Measurements from ENCODE around the gene GNAL.
"Not testable (repeated sequence)": the region's sequence is repeated elsewhere in the genome, so short reads cannot be mapped to it uniquely, and the experiment has no call there.

Gene GNAL

DNA sequence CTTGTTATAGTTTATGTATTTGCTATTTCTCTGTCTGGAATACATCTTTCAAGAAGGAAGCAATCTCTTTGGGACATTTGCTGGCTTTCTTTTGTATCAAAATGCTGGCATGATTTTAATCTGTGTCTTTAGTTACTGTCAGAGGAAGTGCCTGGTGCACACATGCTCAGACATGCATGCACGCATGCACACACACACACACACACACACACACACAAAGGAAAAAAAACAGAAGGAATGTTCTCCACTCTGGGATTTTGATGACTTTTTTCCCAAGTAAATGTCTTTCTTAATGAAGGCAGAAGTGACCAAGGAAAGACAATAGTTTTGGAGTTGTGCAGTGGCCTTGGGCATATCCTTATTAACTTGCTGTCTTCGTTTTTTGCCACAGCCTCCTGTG lies 6.7 kb downstream of the GNAL start:
- no peak overlapping the region for H3K27ac ChIP-seq
- no peaks in the 10 kb centered on the region for H3K36me3 ChIP-seq (ENCODE audit: insufficient read depth, low read length)
- no peaks in the 10 kb centered on the region for H3K9me3 ChIP-seq (ENCODE audit: low read depth, low read length)
- H3K4me3 ChIP-seq, result no peak overlapping the region
- TF ChIP-seq POLR2AphosphoS5 (IDR thresholded peaks at IDR 0.05; ENCODE audit: borderline replicate concordance, low read depth, low read length), result no peak
- no peak for TF ChIP-seq EZH2 (IDR thresholded peaks at IDR 0.05)
- no peak for TF ChIP-seq FOXP2 (optimal IDR thresholded peaks at IDR 0.05; ENCODE audit: control extremely low read depth, extremely low read length, insufficient read depth)
- H3K9ac ChIP-seq (ENCODE audit: insufficient read length), result no peak overlapping the region
- no peak for DNase-seq (ENCODE audit: low read depth, low spot score)

DNA sequence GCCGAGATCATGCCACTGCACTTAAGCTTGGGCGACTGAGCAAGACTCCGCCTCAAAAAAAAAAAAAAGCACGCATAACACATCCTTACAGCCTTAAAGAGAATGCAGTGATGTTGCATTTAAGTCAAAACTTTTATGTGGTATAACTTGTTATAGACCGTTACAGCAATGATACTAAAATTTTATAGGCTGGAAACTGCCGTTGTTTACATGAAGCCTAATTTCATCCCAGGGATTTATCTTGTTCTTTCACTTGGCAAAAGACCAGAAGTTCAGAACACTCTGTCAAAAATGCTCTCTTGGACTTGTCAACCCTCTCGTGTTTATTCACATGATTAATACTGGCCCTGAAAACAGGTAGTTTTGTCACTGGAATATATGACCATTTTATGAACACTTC lies 7.4 kb downstream of the GNAL start:
- H3K4me3 ChIP-seq, result no peak overlapping the region
- TF ChIP-seq EZH2 (IDR thresholded peaks at IDR 0.05) (no peak), FOXP2 (optimal IDR thresholded peaks at IDR 0.05; ENCODE audit: control extremely low read depth, extremely low read length, insufficient read depth) (no peak), POLR2AphosphoS5 (IDR thresholded peaks at IDR 0.05; ENCODE audit: borderline replicate concordance, low read depth, low read length) (no peak)
- no peak overlapping the region for H3K9ac ChIP-seq (ENCODE audit: insufficient read length)
- no peak for DNase-seq (ENCODE audit: low read depth, low spot score)
- no peaks in the 10 kb centered on the region for H3K9me3 ChIP-seq (ENCODE audit: low read depth, low read length)
- H3K36me3 ChIP-seq (ENCODE audit: insufficient read depth, low read length), result no peaks in the 10 kb centered on the region
- H3K27ac ChIP-seq, result no peak overlapping the region

DNA sequence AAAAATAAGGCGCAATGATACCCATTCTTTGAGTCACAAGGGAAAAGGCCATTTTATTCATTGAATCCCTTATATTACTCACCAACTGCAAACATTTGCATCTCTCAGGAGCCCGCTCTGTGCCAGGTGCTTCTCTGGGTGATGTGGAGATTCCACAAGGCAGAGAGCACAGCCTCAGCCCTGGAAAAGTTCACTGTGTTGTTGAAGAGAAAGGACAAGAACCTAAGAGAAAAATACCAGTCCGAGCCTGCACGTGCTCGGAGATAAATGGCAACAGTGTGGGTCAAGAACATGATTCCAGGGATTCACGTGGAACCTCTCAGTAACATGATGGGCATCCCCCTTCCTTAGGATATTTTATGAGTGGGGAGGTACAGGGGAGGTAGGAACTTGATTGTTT lies 11.8 kb downstream of the GNAL start:
- no peak overlapping the region for H3K27ac ChIP-seq
- no peak overlapping the region for H3K4me3 ChIP-seq
- TF ChIP-seq EZH2 (IDR thresholded peaks at IDR 0.05) (no peak), FOXP2 (optimal IDR thresholded peaks at IDR 0.05; ENCODE audit: control extremely low read depth, extremely low read length, insufficient read depth) (no peak), POLR2AphosphoS5 (IDR thresholded peaks at IDR 0.05; ENCODE audit: borderline replicate concordance, low read depth, low read length) (no peak)
- no peaks in the 10 kb centered on the region for H3K36me3 ChIP-seq (ENCODE audit: insufficient read depth, low read length)
- no peak for DNase-seq (ENCODE audit: low read depth, low spot score)
- H3K9me3 ChIP-seq (ENCODE audit: low read depth, low read length), result no peaks in the 10 kb centered on the region
- H3K9ac ChIP-seq (ENCODE audit: insufficient read length), result no peak overlapping the region

DNA sequence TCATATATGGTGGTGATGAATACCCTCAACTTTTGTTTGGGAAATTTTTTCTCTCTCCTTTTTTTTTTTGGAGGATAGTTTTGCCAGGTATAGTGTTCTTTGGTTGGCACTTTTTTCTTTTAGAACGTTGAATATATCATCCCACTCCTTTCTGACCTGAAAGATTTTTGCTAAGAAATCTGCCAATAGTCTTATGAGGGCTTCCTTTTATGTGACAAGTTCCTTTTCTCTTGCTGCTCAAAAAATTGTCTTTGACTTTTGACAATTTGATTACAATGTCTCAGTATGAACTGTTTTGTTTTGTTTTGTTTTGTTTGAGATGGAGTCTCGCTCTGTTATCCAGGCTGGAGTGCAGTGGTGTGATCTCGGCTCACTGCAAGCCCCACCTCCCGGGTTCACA lies 21.5 kb downstream of the GNAL start:
- no peak for TF ChIP-seq POLR2AphosphoS5 (IDR thresholded peaks at IDR 0.05; ENCODE audit: borderline replicate concordance, low read depth, low read length)
- TF ChIP-seq EZH2 (IDR thresholded peaks at IDR 0.05), result no peak
- no peak for TF ChIP-seq FOXP2 (optimal IDR thresholded peaks at IDR 0.05; ENCODE audit: control extremely low read depth, extremely low read length, insufficient read depth)
- Histone ChIP-seq H3K9ac (ENCODE audit: insufficient read length) (no peak overlapping the region), H3K36me3 (ENCODE audit: insufficient read depth, low read length) (no peaks in the 10 kb centered on the region), H3K9me3 (ENCODE audit: low read depth, low read length) (no peaks in the 10 kb centered on the region), H3K27ac (no peak overlapping the region), H3K4me3 (no peak overlapping the region)
- no peak for DNase-seq (ENCODE audit: low read depth, low spot score)

DNA sequence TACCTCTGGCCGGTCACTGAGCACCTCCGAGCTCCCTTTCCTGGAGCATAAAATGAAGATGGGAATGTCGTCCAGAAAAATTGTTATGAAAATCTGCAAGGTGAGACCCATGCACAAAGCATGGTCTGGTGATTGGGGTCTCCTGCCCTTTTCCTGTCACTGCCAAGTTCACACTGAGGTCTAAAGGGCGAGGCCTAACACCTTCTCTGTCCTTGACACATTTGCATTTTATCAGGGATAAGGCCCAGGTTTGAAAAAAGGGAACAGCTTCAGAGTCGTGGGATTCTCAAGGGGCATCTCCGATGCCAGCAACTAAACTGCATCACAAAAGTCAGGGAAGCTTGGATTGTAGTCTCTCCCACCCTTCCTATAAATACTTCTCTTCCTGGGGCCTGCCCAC lies 24.7 kb downstream of the GNAL start:
- no peaks in the 10 kb centered on the region for H3K36me3 ChIP-seq (ENCODE audit: insufficient read depth, low read length)

DNA sequence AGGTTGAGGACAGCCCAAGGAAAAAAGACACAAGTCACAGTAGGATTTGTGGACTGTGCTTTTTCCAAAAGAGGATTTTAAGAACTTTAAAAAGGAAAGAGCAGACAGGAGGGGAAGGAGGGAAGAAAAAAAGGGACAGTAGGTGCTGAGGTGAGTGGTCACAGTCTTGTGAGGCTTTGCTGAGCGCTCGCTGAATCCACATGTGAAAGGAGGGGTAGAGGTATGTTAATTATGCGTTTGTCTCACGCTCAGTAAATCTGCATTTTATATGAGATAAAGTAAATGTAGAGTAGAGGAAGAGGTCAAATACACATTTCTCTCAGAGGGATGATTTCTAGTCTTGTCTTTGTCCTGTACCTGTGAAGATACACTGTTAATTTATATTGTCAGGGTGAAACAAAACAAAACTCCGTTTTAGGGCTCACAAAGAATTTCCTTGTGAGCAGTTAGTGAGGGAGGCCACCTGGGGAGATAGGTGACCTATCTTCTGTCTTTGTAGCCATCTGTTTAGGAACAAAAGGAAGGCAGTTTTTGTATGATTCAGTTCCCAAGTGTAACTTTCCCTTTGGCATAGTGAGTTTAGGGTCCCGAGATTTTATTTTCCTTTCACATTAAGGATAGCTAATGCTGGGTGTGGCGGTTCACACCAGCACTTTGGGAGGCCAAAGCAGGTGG lies 25.3 kb downstream of the GNAL start:
- H3K4me3 ChIP-seq, result no peak overlapping the region
- H3K36me3 ChIP-seq (ENCODE audit: insufficient read depth, low read length), result no peaks in the 10 kb centered on the region
- TF ChIP-seq EZH2 (IDR thresholded peaks at IDR 0.05) (no peak), POLR2AphosphoS5 (IDR thresholded peaks at IDR 0.05; ENCODE audit: borderline replicate concordance, low read depth, low read length) (no peak), FOXP2 (optimal IDR thresholded peaks at IDR 0.05; ENCODE audit: control extremely low read depth, extremely low read length, insufficient read depth) (no peak)
- no peaks in the 10 kb centered on the region for H3K9me3 ChIP-seq (ENCODE audit: low read depth, low read length)
- H3K27ac ChIP-seq, result no peak overlapping the region
- H3K9ac ChIP-seq (ENCODE audit: insufficient read length), result no peak overlapping the region
- no peak for DNase-seq (ENCODE audit: low read depth, low spot score)

More for the DNA sequence above, 24.7 kb downstream of the GNAL start:
- DNase-seq (ENCODE audit: low read depth, low spot score), result no peak
- H3K9ac ChIP-seq (ENCODE audit: insufficient read length), result no peak overlapping the region
- no peaks in the 10 kb centered on the region for H3K9me3 ChIP-seq (ENCODE audit: low read depth, low read length)
- H3K4me3 ChIP-seq, result no peak overlapping the region
- TF ChIP-seq FOXP2 (optimal IDR thresholded peaks at IDR 0.05; ENCODE audit: control extremely low read depth, extremely low read length, insufficient read depth), result no peak
- no peak for TF ChIP-seq EZH2 (IDR thresholded peaks at IDR 0.05)
- no peak for TF ChIP-seq POLR2AphosphoS5 (IDR thresholded peaks at IDR 0.05; ENCODE audit: borderline replicate concordance, low read depth, low read length)
- no peak overlapping the region for H3K27ac ChIP-seq

DNA sequence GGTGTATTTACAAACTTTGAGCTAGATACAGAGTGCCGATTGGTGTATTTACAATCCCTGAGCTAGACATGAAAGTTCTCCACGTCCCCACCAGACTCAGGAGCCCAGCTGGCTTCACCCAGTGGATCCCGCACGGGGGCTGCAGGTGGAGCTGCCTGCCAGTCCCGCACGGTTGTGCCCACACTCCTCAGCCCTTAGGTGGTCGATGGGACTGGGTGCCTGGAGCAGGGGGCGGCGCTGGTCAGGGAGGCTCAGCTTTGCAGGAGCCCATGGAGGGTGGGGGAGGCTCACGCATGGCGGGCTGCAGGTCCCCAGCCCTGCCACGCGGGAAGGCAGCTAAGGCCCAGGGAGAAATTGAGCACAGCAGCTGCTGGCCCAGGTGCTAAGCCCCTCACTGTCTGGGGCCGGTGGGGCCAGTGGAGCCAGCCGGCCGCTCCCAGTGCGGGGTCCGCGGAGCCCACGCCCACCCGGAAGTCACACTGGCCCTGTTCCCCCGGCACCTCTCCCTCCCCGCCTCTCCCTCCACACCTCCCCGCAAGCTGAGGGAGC lies 27.8 kb downstream of the GNAL start:
- not testable (repeated sequence) for H3K9me3 ChIP-seq (ENCODE audit: low read depth, low read length); H3K36me3 ChIP-seq (ENCODE audit: insufficient read depth, low read length); H3K4me3 ChIP-seq; DNase-seq (ENCODE audit: low read depth, low spot score); H3K9ac ChIP-seq (ENCODE audit: insufficient read length); H3K27ac ChIP-seq

DNA sequence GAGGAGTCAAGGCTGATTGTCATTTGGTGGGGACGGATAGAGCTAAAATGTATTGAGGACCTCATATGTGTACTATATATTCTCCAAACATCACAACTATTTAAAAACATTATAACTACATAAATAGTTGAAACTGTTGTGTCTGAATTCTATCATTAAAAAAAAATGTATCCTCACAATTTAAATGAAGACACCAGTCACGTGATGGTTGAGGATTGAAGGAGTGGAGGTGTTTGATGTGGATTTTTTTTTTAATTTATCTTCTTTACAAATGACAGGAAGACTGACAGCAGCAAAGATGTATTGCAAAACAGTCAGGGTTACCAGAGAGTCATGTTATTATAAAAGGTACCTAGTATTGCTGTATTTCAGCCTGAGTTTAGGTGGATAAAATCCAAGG lies 30.0 kb downstream of the GNAL start:
- H3K36me3 ChIP-seq (ENCODE audit: insufficient read depth, low read length), result no peaks in the 10 kb centered on the region
- DNase-seq (ENCODE audit: low read depth, low spot score), result no peak
- no peaks in the 10 kb centered on the region for H3K9me3 ChIP-seq (ENCODE audit: low read depth, low read length)
- H3K27ac ChIP-seq, result no peak overlapping the region
- H3K9ac ChIP-seq (ENCODE audit: insufficient read length), result no peak overlapping the region
- no peak overlapping the region for H3K4me3 ChIP-seq
- TF ChIP-seq POLR2AphosphoS5 (IDR thresholded peaks at IDR 0.05; ENCODE audit: borderline replicate concordance, low read depth, low read length) (no peak), EZH2 (IDR thresholded peaks at IDR 0.05) (no peak), FOXP2 (optimal IDR thresholded peaks at IDR 0.05; ENCODE audit: control extremely low read depth, extremely low read length, insufficient read depth) (no peak)

DNA sequence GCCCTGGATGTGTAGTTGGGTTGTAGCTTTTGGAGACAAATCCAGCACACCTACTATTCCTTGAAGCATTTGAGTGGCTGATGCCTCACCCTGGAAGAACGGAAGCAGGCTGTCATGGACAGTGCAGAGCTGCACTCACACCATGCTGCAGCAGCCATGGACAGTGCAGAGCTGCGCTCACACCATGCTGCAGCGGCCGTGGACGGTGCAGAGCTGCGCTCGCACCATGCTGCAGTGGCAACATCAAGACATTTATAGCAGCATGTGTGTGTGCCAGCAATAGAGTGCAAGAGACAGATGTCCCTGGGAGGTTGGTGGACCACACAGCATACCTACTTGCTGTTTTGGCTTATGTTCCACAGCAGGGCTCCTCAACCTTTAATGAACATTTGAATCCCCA lies 30.6 kb downstream of the GNAL start:
- DNase-seq (ENCODE audit: low read depth, low spot score), result no peak
- no peaks in the 10 kb centered on the region for H3K36me3 ChIP-seq (ENCODE audit: insufficient read depth, low read length)
- H3K27ac ChIP-seq, result no peak overlapping the region
- no peak overlapping the region for H3K4me3 ChIP-seq
- H3K9ac ChIP-seq (ENCODE audit: insufficient read length), result no peak overlapping the region
- no peak for TF ChIP-seq POLR2AphosphoS5 (IDR thresholded peaks at IDR 0.05; ENCODE audit: borderline replicate concordance, low read depth, low read length)
- TF ChIP-seq EZH2 (IDR thresholded peaks at IDR 0.05), result no peak
- no peak for TF ChIP-seq FOXP2 (optimal IDR thresholded peaks at IDR 0.05; ENCODE audit: control extremely low read depth, extremely low read length, insufficient read depth)
- H3K9me3 ChIP-seq (ENCODE audit: low read depth, low read length), result no peaks in the 10 kb centered on the region
